ENCODE data around the gene LILRB4.
"Not testable (repeated sequence)": the region's sequence is repeated elsewhere in the genome, so short reads cannot be mapped to it uniquely, and the experiment has no call there.

The LILRB4 gene

GRCh38 chr19:54662730-54663129 is at the start of gene LILRB4:
TSS of gene LILRB4 (plus strand) at chr19:54662985. CDS start at chr19:54663034, 49 bp downstream.
- DNase-seq: no peak

- DNase-seq: no peak
Measured at GRCh38 chr19:54614726-54615125, 48.1 kb upstream of the LILRB4 start.

DNA sequence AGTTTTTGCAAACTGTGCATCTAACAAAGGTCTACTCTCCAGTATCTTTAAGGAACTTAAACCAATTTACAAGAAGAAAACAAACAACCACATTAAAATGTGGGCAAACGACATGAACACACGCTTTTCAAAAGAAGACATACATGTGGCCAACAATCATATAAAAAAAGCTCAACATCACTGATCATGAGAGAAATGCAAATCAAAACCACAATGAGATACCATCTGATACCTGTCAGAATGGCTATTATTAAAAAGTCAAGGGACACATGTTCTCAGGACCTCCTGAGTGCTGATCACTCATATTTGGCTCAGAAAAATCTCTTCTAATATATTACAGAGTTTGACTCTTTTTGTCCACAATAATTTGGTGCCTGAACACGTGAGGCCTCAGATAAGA is 46.7 kb upstream of the LILRB4 start:
- DNase-seq: no peak

DNA sequence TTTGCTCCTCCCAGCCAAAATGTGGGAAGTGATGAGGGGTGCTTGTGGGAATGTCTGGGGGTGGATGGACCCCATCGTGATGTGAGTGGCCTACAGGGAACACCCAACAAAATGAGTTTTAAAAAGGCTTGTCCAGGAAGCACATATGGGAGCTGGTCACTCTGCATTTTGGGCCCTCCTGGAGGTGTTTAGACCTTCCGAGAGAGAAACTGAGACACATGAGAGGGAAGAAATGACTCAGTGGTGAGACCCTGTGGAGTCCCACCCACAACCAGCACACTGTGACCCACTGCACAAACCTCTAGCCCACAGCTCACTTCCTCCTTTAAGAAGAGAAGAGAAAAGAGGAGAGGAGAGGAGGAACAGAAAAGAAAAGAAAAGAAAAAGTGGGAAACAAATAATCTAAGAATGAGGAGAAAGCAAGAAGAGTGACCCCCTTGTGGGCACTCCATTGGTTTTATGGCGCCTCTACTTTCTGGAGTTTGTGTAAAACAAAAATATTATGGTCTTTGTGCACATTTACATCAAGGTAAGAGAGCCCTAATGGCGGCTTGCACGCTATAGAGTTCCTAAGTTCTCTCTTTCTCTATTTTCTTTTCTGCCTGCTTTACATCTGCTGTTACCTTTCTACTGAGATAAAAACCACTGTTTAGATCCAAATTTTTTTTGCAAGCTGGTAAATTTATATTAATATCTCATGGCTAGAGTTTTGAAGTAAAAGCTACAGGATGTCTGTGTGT is 45.8 kb upstream of the LILRB4 start:
- no peak for DNase-seq

GRCh38 chr19:54620464-54620863 is 42.3 kb upstream of the LILRB4 start:
- DNase-seq: no peak

GRCh38 chr19:54622431-54622830 is 40.4 kb upstream of the LILRB4 start:
- DNase-seq: no peak

DNA sequence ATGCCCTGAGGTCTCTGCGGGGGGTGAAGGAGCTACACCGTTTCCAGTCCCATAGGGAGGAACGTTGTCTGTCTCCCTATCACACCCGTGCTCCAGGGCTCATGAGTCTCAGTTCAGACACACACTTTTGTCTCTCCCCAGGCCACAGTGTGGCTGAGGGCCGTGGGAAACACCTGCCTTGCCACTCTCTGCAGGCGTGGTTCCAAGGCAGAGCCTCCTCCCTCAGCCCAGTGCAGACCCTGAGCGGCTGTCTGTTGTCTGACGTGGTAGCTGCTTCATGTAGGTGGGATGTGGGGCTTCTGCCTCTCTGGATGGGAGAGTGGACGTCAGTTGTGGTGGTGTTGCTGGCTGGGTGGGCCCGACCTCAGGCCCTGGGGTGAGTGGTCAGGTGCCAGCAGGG is 38.6 kb upstream of the LILRB4 start:
- not testable (repeated sequence) for DNase-seq

DNA sequence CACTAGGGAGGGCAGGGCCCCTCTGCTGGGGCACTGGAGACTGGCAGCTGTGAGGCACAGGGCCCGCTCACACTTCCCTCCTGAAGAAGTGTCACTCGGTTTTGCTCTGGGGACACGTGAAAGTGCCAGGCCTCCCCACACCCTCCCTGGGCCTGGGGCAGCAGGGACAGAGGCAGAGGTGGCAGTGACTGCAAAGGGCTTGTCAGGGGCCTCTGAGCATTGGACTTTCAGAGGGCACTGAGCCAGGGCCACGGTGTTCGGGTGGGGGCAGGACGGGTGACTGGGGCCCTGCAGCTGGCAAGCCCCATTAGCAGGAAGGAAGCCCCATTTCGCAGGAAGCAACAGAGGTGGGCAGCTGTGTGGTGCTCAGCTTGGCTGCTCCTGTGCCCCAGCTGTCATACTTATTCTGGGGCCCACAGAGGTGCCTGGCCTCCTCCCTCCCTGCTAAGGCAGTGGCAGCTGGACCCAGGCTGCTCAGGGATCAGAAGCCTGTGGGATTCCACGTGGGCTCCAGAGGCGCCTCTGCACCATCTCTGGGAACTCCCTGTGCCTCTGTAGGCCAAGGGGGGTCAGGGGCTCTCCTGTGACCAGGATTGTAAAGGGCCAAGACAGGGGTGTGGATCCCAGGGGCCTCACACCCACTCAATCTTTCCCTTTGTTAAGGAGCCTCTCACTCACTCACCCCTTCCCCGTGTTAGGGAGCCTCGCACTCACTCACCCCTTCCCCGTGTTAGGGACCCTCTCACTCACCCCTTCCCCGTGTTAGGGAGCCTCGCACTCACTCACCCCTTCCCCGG is 37.7 kb upstream of the LILRB4 start:
- DNase-seq: not testable (repeated sequence)

DNA sequence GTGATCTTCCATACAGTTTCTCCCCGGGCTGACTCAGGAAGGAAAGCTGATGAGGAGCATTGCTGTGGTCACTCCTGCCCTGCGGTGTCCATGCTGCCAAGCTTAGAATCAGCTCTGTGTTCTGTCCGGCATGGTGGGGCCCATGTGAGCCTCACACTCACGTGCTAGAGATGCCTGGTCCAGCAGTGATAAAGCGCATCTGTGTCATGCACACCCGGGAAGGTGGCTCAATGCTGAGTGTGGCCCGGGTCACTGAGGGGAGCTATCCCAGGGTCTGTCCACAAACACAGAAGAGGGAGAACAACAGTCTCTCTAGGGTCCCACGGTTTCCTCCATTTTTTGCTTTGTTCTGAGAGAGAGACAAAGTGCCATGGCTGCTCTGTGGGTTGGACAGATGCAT is 36.0 kb upstream of the LILRB4 start:
- no peak for DNase-seq

DNA sequence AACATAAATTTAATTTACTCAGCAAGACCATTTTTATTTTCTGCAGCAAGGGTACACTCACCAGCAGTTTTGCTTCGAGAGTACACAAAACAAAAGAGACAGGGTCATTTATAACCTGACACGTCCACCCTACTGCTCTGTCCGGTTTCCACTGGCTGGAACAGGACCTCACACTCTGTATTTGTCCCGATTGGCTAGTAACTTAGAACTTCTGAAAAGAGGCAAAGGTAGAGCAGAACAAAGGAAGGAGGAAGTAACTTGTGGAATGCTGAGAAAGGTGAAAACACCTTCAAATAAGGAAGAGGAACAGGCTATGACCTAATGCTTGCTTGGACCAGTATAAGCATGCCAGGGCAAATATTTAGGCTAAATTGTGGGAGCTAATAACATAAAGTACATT is 34.9 kb upstream of the LILRB4 start:
- not testable (repeated sequence) for DNase-seq

- DNase-seq: not testable (repeated sequence)
Measured at GRCh38 chr19:54630262-54630661, 32.5 kb upstream of the LILRB4 start, which contains the start of gene LILRB1. TSS of gene LILRB1 (plus strand) at chr19:54630484. CDS start at chr19:54631074, 590 bp downstream.

GRCh38 chr19:54630782-54631181 is 32.0 kb upstream of the LILRB4 start:
- no peak for DNase-seq

DNA sequence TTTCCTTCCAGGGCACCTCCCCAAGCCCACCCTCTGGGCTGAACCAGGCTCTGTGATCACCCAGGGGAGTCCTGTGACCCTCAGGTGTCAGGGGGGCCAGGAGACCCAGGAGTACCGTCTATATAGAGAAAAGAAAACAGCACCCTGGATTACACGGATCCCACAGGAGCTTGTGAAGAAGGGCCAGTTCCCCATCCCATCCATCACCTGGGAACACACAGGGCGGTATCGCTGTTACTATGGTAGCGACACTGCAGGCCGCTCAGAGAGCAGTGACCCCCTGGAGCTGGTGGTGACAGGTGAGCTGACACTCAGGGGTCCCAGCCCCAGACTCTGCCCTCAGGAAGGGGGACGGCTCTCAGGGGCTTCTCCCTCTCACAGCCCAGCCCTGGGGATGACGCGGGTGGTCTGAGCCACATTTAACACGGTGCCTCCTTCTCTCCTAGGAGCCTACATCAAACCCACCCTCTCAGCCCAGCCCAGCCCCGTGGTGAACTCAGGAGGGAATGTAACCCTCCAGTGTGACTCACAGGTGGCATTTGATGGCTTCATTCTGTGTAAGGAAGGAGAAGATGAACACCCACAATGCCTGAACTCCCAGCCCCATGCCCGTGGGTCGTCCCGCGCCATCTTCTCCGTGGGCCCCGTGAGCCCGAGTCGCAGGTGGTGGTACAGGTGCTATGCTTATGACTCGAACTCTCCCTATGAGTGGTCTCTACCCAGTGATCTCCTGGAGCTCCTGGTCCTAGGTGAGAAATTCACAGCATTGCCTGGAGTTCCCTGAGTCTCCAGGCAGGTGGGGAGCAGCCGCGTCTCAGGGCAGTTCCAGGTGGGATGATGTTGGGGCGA is 31.1 kb upstream of the LILRB4 start:
- DNase-seq: not testable (repeated sequence)

- DNase-seq: not testable (repeated sequence)
Measured at GRCh38 chr19:54632517-54632916, 30.3 kb upstream of the LILRB4 start.

DNA sequence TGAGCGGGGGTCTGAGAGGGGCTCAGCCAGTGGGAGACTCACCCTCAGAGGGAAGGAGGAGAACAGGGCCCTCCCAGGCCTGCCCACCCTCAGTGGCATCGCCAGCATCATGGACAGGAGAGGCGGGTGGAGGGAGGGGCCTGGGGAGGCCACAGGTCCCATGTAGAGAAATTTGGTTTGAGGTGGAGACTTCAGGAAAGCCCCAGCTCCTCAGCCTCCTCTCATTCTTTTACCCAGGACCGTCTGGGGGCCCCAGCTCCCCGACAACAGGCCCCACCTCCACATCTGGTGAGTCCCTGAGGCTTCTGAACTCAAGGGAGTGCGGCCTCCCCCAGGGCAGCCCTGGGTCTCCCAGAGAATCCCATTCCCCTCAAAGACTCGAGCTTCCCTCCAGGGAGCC is 29.4 kb upstream of the LILRB4 start:
- DNase-seq: no peak

- DNase-seq: not testable (repeated sequence)
Measured at GRCh38 chr19:54636081-54636480, 26.7 kb upstream of the LILRB4 start.

DNA sequence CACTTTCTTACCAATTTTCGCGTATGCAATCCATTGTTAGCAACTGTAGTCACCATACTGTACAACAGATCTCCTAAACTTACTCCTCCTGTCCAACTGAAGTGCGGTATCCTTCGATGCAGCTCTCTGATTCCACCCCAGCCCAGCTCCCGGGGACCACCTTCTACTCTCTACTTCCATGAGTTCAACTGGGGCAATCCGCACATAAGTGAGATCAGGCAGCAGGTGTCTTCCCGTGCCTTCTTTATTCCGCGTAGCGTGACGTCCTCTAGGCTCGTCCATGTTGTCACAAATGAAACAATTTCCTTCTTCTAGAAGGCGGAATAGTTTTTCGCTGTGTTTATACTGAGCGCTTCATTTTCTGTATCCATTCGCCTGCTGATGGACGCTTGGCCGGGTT is 24.1 kb upstream of the LILRB4 start:
- DNase-seq: no peak

- not testable (repeated sequence) for DNase-seq
Measured at GRCh38 chr19:54642953-54643352, 19.8 kb upstream of the LILRB4 start.

- not testable (repeated sequence) for DNase-seq
Measured at GRCh38 chr19:54643583-54643982, 19.2 kb upstream of the LILRB4 start.

DNA sequence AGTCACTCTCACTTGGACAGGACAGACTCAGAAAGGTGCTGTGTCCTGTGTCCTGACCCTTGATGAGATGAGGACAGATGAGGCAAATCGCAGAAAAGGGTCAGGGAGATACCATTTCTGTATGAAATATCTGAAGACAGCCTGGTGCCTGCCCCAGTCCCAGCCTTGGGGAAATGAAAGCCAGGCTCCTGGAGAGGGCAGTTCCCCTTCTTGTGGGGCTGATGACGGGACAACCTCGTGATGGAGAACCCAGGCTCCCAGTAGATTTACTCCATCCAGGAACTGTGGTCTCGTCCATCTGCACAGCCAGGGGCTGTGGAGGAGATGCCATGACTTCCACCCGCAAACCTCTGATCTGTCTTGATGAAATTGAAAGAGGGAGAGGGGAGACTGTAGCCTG is 18.7 kb upstream of the LILRB4 start:
- DNase-seq: no peak

DNA sequence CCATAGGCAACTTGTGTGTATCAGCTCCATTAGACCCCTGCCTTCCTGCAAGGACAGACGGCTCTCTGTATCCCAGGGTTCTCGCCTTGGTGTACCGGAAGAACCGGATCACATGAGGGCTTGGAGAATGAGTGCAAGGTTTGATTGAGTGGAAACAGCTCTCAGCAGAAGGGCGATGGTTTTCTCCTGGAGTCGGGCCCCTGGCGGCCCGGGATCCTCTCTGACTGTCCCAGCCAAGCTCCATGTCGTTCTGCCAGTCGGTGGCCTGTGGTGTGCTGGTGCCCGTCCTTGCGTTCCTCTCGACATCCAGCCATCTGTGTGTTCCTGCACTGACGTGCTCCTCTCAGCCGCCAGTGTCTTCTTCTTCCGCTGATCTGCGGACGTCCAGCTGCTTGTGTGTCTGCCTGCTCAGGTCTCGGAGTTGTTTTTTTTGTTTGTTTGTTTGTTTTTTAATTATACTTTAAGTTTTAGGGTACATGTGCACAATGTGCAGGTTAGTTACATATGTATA is 16.4 kb upstream of the LILRB4 start:
- no peak for DNase-seq

DNA sequence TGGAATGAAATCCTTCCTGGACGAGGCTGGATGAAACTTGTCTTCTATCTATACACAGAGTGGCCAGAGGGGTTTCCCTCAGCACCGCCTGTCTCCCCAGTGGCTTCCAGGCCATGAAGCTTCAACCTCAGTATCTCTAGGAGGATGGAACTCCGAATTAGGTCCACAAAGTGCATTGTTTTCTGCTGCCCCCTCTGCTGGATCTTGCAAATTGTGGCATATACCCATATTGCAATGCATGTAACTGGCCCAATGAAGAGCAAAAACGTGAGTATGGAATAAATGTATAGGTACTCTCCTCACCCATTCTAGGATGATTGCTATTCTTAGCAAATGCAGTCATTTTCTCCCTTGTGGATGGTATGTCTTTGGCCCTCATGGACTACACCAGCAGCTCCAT is 14.7 kb upstream of the LILRB4 start:
- no peak for DNase-seq

GRCh38 chr19:54650108-54650655 is 12.6 kb upstream of the LILRB4 start:
- DNase-seq: no peak
